ENCODE measurements around the gene MEAK7.

Gene MEAK7, protein sequence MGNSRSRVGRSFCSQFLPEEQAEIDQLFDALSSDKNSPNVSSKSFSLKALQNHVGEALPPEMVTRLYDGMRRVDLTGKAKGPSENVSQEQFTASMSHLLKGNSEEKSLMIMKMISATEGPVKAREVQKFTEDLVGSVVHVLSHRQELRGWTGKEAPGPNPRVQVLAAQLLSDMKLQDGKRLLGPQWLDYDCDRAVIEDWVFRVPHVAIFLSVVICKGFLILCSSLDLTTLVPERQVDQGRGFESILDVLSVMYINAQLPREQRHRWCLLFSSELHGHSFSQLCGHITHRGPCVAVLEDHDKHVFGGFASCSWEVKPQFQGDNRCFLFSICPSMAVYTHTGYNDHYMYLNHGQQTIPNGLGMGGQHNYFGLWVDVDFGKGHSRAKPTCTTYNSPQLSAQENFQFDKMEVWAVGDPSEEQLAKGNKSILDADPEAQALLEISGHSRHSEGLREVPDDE

DNA sequence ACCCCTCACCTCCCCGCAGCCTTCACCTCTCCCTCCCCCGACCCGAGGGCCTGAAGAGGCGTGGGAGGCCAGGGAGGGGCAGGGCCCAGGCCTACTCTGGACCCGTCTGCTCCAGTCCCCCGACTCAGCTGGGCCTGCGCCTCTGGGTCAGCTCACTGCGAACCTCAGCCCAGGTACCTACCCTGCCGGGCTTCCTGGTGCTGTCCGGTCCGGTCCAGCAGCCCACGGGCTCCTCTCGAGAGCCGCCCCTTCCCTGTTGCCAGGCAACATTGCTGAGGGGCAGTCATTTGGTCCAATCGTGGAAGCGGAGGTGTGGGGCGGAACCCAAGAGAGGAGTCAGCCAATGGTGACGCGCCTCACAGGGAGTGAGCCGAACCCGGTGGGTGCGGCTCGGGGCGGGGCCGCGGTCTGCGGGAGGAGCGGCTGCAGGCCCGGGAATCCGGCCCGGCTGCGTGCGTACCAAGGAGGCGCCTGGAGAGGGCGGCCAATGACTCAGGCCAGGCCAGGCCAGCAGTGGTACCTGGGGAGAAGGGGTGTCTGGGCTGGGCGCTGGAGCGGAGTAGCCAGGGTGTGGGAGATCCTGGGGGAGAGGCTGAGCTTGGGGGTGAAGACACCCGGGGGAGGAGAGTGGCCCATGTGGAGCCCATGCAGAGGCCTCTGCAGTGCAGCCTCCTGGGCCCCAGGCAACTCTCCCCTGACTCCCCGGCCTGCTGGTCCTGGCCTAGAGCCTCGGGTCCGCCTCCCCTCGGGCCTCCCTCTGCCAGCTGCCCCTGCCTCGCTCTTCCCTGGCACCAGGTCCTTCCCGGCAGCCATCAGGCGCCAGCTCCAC, at the start of gene MEAK7:
Gene MEAK7 (minus strand): TSS at position 240 of the 829 bp plus-strand sequence. CDS start 6,573 bp downstream, outside the sequence.
- peak; percentile 93 for DNase-seq (ENCODE audit: low spot score)

DNA sequence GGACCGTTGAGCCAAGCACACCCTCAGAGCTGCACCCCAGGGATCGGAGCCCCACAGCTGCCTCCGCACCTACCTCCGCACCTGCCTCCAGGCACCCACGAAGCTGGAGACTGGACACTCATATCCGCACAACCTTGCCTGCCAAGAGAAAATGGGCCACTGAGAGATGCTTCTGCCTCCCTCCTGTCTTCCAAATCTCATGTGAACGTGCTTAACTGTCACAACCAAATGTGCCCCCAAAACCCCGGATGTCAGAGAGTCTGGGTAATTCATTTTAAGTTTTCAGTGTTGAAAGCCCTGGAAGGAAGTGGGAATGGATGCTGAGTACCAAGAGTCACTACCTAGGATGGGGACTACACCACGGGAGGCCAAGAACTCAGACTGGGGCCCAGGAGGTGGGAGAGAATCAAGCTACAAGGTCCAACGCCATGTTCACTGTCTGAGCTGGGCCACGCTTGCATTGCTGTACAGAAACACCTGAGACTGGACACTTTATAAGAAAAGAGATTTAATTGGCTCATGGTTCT, 49.5 kb upstream of the MEAK7 start:
- DNase-seq (ENCODE audit: low spot score) = no peak

DNA sequence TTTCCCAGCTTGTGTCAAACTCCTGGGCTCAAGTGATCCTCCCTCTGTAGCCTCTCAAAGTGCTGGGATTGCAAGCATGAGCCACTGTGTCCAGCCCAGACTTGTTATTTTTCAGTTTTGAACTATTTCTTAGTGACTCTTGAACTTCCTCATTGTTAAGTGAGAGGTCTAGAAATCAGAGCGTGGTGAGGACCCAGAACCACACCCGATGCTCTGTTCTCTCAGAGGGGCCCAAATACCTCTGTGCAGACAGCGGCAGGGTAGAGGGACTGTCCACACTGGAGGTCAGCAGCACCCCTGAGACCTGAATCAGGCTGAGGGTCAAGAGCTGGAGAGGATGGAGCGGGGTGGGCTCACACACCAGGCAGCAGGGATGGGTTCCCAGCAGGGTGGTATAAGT, 47.7 kb upstream of the MEAK7 start:
- no peak for DNase-seq (ENCODE audit: low spot score)

DNA sequence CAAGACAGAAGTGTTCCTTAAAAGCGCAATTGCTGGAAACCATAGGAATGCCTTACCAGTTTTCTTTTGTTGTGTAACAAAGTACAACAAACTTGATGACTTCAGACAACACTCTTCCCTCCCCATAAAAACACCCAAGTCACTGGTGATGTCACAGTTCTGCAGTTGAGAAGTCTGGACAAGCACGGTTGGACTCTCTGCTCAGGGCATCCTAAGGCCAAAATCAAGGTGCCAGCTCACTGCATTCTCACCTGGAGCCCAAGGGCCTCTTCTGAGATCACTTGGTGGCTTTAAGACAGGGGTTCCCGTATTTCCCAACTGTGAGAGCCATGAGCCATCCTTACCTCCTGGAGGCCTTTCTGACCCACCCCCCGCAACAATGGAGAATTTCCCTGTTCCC, 45.6 kb upstream of the MEAK7 start:
- no peak for DNase-seq (ENCODE audit: low spot score)

DNA sequence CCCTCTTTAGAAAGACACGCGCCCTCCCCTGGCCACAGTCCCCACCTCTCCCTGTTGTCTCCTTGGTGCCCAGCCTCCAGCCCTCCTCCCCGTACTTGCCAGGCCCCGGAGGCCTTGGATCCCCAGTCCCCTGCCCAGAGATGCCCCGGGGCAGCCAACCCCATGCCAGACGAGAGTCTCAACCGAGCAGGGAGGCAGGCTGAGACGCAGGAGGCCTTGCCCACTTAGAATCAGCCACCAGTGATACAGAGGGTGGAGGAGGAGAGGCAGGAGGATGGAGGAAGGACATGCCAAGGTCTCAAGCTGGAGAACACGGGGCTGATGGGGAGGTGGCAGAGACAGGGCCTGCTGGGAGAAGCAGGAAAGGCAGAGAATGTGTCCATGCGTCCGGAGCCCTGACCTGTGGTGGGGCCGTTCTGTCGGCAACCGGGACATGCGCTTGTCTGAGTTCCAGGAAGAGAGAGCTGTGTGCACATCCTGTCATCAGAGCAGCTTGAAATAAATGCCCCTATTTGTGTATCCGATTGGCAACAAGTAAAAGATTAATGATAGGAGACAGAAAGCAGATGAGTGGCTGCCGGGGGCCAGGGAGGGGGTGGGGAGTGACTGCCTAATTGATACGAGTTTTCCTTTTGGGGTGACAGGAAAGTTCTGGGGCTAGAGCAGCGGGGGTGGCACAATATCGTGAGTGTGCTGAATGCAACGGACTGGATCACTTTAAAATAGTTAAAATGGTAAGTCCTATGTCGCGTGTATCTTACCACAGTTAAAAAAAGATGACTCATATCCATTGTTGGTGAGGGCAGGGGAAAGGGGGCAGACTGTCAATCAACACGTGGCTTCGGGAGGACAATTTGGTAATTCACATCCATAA, 44.7 kb upstream of the MEAK7 start:
- DNase-seq (ENCODE audit: low spot score) = no peak

DNA sequence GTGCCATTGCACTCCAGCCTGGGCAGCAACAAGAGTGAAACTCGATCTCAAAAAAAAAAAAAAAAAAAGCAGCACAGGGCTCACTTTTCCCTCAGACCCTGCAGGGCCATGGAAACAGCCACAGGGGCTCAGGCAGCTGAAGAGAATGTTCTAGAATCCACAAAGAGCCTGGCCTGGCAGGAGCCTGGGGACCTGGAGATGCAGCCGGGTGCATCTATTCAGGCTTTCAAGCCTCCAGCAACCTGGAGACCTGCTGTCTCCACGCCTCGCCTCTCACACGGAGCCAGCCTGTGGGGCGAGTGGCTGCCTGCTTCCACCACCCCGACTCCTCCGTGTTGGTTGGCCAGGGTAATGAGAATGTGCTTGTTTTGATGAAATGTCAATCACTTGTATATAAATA, 44.0 kb upstream of the MEAK7 start:
- no peak for DNase-seq (ENCODE audit: low spot score)

DNA sequence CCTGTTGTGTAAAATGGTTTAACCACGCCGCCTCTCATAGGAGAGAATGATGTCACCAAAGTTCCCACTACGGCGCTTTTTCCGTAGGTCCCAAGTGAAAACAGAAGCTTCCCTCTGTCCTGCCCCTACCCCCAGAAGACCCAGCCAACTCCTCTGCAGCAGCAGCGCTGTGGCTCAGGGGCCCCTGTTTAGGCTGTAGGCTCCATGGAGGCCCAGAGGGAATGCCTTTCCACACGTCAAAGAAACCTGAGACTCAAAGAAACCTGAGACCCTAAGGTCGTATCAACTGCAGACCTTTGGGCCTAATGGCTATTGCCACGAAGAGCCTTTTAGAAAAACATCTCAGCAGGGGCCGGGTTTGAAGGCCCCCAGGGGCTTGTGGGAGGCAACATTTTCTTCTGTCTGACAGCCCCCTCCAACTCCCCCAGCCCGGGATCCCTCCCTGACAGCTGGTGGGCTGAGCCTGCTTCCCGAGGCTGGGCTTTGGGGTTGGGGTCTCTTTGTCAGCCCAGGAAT, 43.1 kb upstream of the MEAK7 start:
- no peak for DNase-seq (ENCODE audit: low spot score)

DNA sequence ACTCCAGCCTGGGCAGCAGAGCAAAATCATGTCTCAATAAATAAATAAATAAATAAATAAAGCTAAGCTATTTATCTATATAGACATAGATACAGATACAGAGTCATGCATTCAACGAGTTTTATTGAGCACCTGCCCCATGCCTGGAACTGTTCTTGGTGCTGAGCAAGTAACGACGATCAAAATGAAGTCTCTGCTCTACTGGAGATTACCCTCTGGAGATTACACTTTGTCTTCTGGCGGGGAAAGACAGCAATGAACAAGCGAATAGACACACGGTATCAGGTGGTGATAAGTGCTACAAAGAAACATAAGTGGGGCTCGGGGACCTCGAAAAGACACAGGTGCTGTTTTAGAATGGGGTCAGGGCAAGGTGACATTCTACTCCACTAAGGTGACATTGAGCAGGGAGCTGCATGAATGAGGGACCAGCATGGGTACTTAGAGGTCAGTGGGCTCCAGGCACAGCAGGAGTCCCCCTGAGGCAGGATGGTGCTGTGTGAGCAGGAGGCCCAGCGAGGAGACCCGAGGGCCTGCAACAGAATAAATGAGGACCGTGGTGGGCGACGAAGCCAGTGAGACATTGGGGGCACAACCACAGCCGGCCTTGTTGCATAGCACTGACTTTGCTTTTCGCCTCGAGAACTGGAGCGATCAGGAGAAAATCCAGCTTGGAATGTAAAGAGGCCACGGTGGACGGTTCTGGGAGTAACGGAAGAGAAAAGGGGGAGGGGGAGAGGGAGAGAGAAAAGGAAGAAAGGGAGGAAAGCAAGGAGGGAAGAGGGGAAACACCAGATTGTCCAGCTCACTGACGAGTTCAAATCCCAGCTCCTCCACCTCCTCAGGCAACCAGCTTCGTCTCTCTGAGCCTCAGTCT, 42.4 kb upstream of the MEAK7 start:
- no peak for DNase-seq (ENCODE audit: low spot score)

DNA sequence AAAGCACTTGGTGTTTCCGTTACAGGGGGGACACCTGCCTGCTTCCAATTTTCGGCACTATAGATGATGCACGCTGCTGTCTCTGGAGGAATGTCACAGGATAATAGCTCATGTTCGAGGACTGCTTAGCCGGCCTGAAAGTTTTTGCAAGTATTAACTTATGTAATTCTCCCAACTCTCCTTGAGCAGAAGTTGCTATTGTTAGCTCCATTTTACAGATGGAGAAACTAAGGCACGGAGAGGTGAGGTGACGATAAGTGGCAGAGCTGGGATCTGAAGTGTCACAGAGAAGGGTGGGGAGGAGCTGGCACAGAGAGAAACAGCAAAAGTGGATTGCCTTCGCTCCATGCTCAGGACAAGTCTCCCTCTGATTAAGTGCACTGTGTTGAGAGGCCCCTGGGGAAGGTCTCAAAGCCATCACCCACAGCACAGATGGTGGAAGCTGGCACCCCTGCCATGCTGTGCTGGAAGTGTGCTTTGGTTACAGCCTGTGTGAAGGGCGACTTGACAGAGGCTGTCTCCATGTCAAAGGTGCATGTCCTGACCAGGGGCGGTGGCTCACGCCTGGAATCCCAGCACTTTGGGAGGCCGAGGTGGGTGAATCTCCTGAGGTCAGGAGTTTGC, 40.8 kb upstream of the MEAK7 start:
- no peak for DNase-seq (ENCODE audit: low spot score)

DNA sequence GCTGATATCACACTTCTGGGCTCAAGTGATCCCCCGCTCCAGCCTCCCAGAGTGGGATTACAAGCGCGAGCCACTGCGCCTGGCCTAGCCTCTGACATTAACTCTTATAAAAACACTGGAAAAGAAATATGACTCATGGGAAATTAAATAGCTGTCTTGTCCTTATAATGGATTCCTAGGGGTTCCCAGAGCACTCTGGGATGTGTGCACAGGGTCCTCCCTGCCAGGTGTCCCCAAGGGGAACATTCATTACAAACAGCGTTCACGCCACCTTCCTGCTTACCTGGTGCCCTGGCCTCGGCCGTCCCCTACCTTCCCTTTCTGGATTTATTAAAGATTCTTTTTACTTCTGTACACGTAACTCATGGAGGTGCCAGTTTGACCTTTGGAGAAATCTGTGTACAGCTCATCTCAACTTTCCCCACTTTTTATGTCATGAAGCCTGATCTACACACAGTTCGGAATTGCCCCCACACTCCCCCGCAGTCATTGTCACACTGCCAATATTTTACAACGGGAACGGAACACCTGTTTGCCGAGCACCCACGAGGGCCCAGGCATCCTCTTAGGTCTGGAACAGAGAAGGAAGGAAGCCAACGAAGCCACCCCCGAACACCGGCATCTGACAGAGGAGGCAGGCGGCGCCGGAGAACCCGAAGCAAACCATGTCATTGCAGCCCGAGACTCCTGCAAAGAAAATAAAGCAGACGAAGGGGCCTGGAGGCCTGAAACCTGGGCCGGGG, 39.7 kb upstream of the MEAK7 start:
- DNase-seq (ENCODE audit: low spot score) = no peak

DNA sequence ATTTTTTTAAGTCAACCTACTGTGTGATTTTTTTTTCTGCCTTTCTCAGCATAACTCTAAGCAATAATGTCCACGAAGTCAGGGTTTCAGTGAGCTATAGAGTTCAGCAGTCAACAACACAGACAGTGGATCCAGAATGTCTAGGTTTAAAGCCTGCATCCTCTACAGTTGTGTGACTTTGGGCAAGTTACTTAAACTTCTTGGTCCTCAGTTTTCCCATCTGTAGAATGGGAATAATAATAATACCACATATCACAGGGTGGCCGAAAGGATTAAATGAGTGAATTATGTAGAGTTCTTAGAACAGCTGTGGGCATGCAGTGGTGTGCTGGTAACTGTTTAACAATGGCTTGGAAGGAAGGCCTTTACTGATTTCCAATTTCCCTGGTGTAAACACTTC, 38.8 kb upstream of the MEAK7 start:
- DNase-seq (ENCODE audit: low spot score) = no peak

DNA sequence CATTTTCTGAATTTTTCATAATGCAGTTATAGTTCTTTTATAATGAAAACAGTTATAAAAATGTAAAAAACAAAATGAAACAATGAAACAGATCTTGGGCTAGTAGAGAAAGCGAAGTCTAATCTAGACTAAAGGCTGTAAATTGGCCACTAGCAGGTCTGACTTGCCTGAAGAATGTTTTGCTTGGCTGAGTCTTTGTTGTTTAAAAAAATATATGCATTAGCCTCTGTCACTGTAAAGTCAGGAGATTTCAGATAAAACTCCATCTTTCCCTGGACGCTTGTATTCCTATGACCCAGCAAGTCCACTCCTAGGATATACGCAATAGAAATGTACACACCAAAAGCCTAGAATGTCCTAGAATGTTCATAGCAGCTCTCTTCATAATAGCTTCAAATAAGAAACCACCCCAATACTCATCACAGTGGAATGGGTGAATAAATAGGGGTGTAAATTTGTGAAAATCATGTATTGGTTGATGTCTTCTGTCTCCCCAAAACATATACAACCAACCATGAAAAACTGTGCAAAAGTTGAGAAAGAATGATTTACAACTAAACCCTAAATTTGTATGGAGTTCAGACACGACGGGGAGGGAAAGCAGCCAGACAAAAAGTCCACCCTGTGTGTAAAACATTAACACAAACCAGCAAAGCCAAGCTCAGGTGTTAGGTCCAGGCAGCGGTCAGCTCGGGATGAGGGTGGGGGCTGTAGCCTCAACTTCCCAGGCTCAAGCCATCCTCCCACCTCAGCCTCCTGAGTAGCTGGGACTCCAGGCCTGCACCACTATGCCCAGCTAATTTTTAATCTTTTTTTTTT, 37.7 kb upstream of the MEAK7 start:
- no peak for DNase-seq (ENCODE audit: low spot score)

DNA sequence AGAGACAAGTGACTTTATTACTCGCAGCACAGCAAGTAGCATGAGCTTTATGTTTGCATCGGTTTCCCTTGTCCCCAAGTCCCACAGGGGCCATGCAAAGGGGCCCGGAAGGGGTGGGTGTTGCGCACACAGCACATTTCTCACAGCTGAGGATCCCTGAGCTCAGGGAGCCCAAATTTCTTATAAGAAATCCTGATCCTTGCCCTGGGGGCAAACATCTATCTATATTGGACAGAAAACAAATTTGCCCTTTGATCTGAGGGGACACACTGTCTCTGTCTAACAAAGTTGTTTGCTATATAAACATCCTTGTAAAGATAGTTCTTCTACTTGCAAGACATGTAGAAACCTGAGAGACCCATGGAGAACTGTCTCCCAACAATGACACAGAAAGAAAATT, 35.7 kb upstream of the MEAK7 start:
- no peak for DNase-seq (ENCODE audit: low spot score)

DNA sequence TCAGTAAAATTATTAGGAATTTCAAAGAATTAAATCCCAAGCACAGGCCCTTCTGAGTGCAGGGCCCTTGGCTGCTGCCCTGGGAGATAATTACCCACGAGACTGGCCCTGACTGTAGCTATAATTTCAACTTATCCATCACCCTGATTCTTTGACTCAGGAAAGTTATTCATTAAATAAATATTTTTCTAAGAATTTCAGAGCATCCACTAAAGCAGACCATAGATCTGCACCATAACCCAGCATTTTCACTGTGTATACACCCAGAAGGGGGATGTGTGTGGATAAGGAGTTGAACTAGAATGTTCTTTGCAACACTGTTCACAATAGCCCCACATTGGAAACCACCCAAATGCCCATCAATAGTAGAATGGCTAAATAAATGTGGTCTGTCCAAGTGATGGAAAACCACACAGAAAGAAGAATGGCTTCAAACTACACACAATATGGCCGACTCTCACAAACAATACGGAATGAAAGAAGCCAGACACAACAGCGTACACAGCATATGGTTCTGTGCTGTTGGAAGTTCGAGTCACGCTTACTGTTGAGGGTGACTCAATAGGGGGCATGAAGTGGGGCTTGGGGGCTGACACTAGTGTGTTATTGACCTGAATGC, 33.9 kb upstream of the MEAK7 start:
- DNase-seq (ENCODE audit: low spot score) = no peak

DNA sequence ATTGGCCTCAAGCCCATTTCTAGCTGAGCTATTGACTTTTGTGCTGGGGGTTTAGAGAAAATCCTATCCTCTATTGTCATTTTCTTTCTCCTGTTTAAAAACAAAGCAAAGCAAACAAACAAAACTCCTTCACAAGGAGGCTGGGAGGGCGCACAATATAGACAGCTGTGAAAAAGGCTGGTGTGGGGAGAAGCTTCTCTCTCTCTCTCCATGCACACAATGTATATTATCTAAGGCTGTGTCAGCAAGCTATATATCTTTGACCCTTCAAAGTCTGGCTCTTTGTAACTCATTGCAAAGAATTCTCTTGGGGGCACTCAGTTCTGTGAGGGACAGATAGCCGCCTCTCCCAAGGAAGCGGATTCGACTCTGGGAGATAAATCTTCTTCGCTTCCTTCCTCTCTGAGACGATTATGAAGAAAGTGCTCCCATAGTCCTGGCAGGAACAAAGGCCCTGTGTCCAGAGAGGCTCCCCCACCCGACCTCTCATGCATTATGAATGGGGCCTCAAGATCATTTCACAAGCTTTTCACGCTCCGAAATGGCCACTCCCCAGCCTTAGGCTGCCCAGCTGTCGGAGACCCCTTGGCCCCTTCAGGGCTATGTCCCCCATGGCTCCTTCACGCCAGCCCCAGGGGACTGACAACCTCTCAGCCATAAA, 33.2 kb upstream of the MEAK7 start:
- DNase-seq (ENCODE audit: low spot score) = no peak

DNA sequence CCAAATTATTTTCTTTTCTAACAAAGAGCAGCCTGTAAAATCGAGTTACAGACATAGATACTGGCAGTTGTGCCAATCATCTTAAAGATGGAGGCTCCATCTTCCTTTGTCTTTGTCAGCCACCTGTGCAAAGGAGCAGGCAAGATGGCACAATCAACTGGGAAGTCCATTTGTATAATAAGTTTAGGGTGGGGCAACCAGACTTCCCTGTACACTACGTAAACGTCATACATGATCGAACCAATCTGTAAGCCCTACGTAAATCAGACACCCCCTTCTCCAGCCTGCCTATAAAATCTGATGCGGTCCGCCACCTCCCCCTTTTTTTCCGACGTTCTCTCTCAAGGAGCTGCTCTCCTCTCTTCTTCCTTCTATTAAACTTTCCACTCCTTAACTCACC, 31.4 kb upstream of the MEAK7 start:
- DNase-seq (ENCODE audit: low spot score) = peak; percentile 85

DNA sequence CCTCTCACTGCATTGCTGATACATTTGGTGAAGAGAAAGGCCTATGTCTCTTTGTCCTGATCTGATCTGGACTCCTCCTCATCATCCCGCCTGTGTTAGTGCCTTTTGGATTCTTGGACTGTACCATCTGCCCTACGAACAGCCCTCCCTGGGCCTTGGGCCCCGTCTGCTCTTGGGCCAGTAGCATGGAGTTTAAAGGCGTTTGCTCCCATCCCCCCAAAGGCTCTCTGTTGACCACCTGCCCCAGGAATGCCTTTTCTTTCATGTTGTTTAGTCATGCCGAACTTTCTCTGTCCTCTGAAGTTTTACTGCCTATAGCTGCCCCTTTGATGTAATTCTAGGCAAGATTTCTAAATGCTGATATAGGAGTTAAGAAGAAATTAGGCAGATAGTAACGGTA, 30.9 kb upstream of the MEAK7 start:
- peak; percentile 89 for DNase-seq (ENCODE audit: low spot score)

DNA sequence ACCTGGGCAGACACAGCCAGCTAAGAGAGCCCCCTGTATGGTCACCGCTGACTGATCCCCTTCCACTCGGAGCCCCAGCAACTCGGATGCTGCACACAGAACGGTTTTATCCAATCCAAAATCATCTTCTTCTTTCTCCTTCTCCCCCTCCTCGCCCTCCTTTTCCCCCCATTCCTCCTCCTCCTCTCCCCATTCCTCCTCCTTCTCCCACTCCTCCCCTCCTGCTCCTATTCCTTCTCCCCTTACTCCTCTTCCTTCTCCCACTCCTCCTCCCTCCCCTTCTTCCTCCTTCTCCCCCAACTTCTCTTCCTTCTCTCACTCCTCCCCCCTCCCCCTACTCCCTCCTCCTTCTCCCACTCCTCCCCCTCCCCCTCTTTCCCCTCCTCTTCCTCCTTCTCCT, 30.4 kb upstream of the MEAK7 start:
- no peak for DNase-seq (ENCODE audit: low spot score)

All from SW480 (cell line).